CD4-positive, alpha-beta T cell (primary cell): ENCODE measurements around the gene DHFR. TPM values are rescaled to one million over a fixed set of nuclear protein-coding genes. Genes with fewer than 3 reads are reported as not detected.

Experiments
- ATAC-seq: fragments of 200-7000 bp; cut with Tn5 transposase; one replicate; pipeline ENCODE4 v1.10.0; 2022; ENCODE audit warnings: mild to moderate bottlenecking; ENCODE audit not compliant: poor library complexity
- CTCF ChIA-PET: fragments of 350-600 bp; sonication (Branson Sonifier 250); formaldehyde crosslinking; loops from one replicate; lab custom pipeline; 2021; ENCODE audit warnings: antibody characterized with exemption, inconsistent platforms; lab: Charles Lee
- POLR2A ChIA-PET: fragments of 350-600 bp; sonication (Branson Sonifier 250); formaldehyde crosslinking; loops from one replicate; lab custom pipeline; 2021; ENCODE audit warnings: antibody characterized with exemption, inconsistent platforms; lab: Charles Lee
- DNase-seq, 14 experiments: peaks; one replicate each; pipeline ENCODE4 v3.0.0-alpha.2; 2013 to 2020; ENCODE audit warnings: mixed read lengths in 2 of 14
- H3K27ac ChIP-seq, 2 donors: one replicate each; pipeline versions ENCODE4 v1.5.1 to v1.7.0; 2013; ENCODE audit warnings: low read length in 2 of 2, low read depth in 1 of 2, mild to moderate bottlenecking in 1 of 2
- H3K27me3 ChIP-seq, 2 experiments: 1 replicate in 1 of 2; 2 replicates in 1 of 2; pipeline versions ENCODE4 v1.6.1 to v1.7.0; 2013; ENCODE audit warnings: low read length in 2 of 2, control low read depth in 1 of 2, mild to moderate bottlenecking in 1 of 2, moderate library complexity in 1 of 2; ENCODE audit not compliant: insufficient read depth in 2 of 2, control insufficient read depth in 1 of 2
- H3K36me3 ChIP-seq: one replicate; pipeline ENCODE4 v1.6.1; 2013; ENCODE audit warnings: low read length, control low read depth; ENCODE audit not compliant: insufficient read depth
- H3K4me1 ChIP-seq: one replicate; pipeline ENCODE4 v1.6.1; 2013; ENCODE audit warnings: low read length, control low read depth; ENCODE audit not compliant: insufficient read depth
- H3K4me3 ChIP-seq: one replicate; pipeline ENCODE4 v1.5.1; 2013; ENCODE audit warnings: mild to moderate bottlenecking, low read length, moderate library complexity
- H3K9me3 ChIP-seq, 2 experiments: 1 replicate in 1 of 2; 2 replicates in 1 of 2; pipeline versions ENCODE4 v1.6.1 to v1.7.0; 2013; ENCODE audit warnings: low read length in 2 of 2, mild to moderate bottlenecking in 2 of 2, control low read depth in 1 of 2, moderate library complexity in 1 of 2; ENCODE audit not compliant: control insufficient read depth in 1 of 2, insufficient read depth in 1 of 2
- H3K27ac Mint-ChIP-seq: one replicate; pipeline ENCODE4 v1.8.0; 2020; ENCODE audit warnings: mixed read lengths
- H3K27me3 Mint-ChIP-seq: one replicate; pipeline ENCODE4 v1.8.0; 2021; ENCODE audit warnings: mixed read lengths
- H3K36me3 Mint-ChIP-seq: one replicate; pipeline ENCODE4 v1.8.0; 2021; ENCODE audit warnings: low read depth, mixed read lengths
- H3K4me1 Mint-ChIP-seq: one replicate; pipeline ENCODE4 v1.8.0; 2021; ENCODE audit warnings: low read depth, mixed read lengths
- H3K4me3 Mint-ChIP-seq: one replicate; pipeline ENCODE4 v1.8.0; 2020; ENCODE audit warnings: mild to moderate bottlenecking, mixed read lengths
- H3K9me3 Mint-ChIP-seq: one replicate; pipeline ENCODE4 v1.8.0; 2020; ENCODE audit warnings: mixed read lengths
- intact Hi-C, 2 experiments: fragments of 100-400 bp; cut with DNase I in 1 of 2; cut with micrococcal nuclease in 1 of 2; formaldehyde crosslinking; loops; one replicate each; pipeline versions ENCODE4 v1.15.1 to v1.9.0; 2023 to 2025; cut with DNase I, micrococcal nuclease
- total RNA-seq, 174 experiments: library from RNA in 2 of 174; stranded (reverse) in 2 of 174; gene quantifications; one replicate each; pipeline ENCODE4 v1.2.3 and lab custom pipeline; 2021 to 2026
- TF ChIP-seq, protein P1 (sequence below): fragments of 200-600 bp; IDR thresholded peaks from one replicate; pipeline ENCODE4 v1.8.0; 2022; ENCODE audit warnings: antibody characterized with exemption, mild to moderate bottlenecking

Gene DHFR
- total RNA-seq, 2 experiments from 2014 or later = 3.6 to 4.0 TPM

DNA sequence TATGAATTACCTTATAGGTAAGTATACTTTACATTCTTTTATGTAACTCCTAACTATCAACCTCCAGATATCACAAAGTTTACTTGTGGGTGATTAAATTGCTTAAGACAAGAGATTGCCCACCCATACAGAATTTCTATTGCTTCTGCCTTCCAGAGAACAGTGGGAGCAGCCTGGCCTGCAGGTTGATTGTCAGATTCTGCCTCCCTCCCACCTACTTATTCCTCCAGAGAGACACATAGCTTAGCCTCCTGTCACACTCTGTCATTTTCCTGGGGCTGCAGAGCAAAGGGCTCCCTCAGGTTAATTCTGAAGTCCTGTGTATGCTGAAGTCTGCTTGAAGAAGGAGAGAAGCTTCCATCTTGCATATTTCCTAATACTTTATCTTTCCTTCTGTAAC is 48.5 kb upstream of the DHFR start:
- intact Hi-C loops = no loop called here
- peaks cover 10% of the 10 kb centered on the region for H3K4me1 ChIP-seq
- H3K27ac ChIP-seq = no peak overlapping the region
- ChIA-PET POLR2A (no interaction called here), CTCF (no interaction called here)
- peaks cover 19% of the 10 kb centered on the region for H3K36me3 ChIP-seq
- no peaks in the 10 kb centered on the region for H3K27me3 ChIP-seq
- H3K9me3 ChIP-seq = no peaks in the 10 kb centered on the region
- no peak overlapping the region for H3K4me3 ChIP-seq
- Mint-ChIP-seq H3K27ac (no peak overlapping the region), H3K4me1 (peaks cover 35% of the 10 kb centered on the region), H3K27me3 (no peaks in the 10 kb centered on the region), H3K36me3 (peaks cover 76% of the 10 kb centered on the region), H3K9me3 (no peaks in the 10 kb centered on the region), H3K4me3 (no peak overlapping the region)
- DNase-seq = no peak
- ATAC-seq = no peak
- TF ChIP-seq, protein P1, sequence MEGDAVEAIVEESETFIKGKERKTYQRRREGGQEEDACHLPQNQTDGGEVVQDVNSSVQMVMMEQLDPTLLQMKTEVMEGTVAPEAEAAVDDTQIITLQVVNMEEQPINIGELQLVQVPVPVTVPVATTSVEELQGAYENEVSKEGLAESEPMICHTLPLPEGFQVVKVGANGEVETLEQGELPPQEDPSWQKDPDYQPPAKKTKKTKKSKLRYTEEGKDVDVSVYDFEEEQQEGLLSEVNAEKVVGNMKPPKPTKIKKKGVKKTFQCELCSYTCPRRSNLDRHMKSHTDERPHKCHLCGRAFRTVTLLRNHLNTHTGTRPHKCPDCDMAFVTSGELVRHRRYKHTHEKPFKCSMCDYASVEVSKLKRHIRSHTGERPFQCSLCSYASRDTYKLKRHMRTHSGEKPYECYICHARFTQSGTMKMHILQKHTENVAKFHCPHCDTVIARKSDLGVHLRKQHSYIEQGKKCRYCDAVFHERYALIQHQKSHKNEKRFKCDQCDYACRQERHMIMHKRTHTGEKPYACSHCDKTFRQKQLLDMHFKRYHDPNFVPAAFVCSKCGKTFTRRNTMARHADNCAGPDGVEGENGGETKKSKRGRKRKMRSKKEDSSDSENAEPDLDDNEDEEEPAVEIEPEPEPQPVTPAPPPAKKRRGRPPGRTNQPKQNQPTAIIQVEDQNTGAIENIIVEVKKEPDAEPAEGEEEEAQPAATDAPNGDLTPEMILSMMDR = no peak

DNA sequence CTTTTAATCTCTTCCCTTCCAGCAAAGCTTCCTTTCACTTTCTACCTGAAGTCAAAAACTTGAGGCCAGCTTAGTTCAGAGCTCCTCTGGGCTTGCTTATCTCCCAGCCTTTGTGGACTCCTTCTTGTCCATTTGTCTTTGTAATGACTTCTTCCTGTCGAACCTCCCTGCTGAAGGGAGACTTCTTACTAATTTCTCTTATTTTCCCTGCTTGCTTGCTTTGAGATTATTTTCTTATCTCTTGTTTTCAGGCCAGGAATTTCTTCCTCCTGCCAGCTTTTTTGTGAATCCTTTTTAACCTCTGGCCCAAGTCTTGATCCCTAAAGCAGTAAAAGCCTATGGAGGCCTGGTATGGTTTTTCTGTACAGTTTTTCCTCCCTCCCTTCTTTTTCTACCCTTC is 46.8 kb upstream of the DHFR start:
- Histone ChIP-seq H3K9me3 (no peaks in the 10 kb centered on the region), H3K27ac (no peak overlapping the region), H3K4me1 (peaks cover 10% of the 10 kb centered on the region), H3K4me3 (no peak overlapping the region), H3K36me3 (peaks cover 12% of the 10 kb centered on the region), H3K27me3 (no peaks in the 10 kb centered on the region)
- Mint-ChIP-seq H3K4me1 (peaks cover 35% of the 10 kb centered on the region), H3K36me3 (peaks cover 75% of the 10 kb centered on the region), H3K4me3 (no peak overlapping the region), H3K9me3 (no peaks in the 10 kb centered on the region), H3K27ac (no peak overlapping the region), H3K27me3 (no peaks in the 10 kb centered on the region)
- no peak for ATAC-seq
- TF ChIP-seq, protein P1 = no peak
- ChIA-PET CTCF (no interaction called here), POLR2A (interaction anchor here (1.0 kb wide), 1 partner anchor 832 kb away, joined by 3 read pairs; no protein-coding TSS in a partner anchor)
- DNase-seq = no peak
- intact Hi-C loops = no loop called here

DNA sequence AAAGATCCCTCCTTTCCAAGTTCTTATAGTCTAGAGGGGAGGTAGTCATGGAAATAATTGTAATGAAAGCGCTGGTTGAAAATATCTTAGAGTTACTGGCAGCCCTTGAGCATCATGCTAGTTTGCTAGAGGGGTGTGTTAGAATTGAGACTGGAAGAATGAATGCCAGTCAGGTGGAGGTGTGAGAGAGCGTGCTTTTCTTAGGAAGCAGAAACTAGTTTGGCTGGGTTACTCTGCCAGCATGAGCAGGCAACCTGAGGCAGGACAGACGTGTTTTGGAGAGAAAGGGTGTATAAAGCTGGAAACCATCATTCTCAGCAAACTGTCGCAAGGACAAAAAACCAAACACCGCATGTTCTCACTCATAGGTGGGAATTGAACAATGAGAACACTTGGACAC is 43.6 kb upstream of the DHFR start:
- POLR2A ChIA-PET = no interaction called here
- H3K4me3 ChIP-seq = no peak overlapping the region
- no peak overlapping the region for H3K4me3 Mint-ChIP-seq

More for the DNA sequence above, 43.6 kb upstream of the DHFR start:
- intact Hi-C loops = no loop called here
- Mint-ChIP-seq H3K27ac (no peak overlapping the region), H3K9me3 (no peaks in the 10 kb centered on the region), H3K4me1 (peaks cover 10% of the 10 kb centered on the region), H3K27me3 (no peaks in the 10 kb centered on the region), H3K36me3 (peaks cover 63% of the 10 kb centered on the region)
- DNase-seq (no peak), ATAC-seq (no peak)
- no peak overlapping the region for H3K27ac ChIP-seq
- no peaks in the 10 kb centered on the region for H3K9me3 ChIP-seq
- peaks cover 2% of the 10 kb centered on the region for H3K4me1 ChIP-seq
- CTCF ChIA-PET = no interaction called here
- TF ChIP-seq, protein P1 = no peak
- H3K36me3 ChIP-seq = peaks cover 14% of the 10 kb centered on the region
- no peaks in the 10 kb centered on the region for H3K27me3 ChIP-seq
